Subcutaneous adipose tissue (tissue), 4 donors: ENCODE data around the gene DIPK1A. TPM values are rescaled to one million over a fixed set of nuclear protein-coding genes. Genes with fewer than 3 reads are reported as not detected.

Experiments
- total RNA-seq, 4 donors: library from RNA; depleted of rRNA; stranded (reverse); fragments of >200 nt; gene quantifications; one replicate each; pipeline ENCODE4 v1.1.0, GENCODE V29; 2016
- TF ChIP-seq, protein P1 (sequence below): fragments of 450-650 bp; IDR thresholded peaks from one replicate; pipeline ENCODE4 v1.5.1; 2016; ENCODE audit warnings: low read depth, mild to moderate bottlenecking, control low read depth, antibody characterized with exemption, moderate library complexity

Gene DIPK1A
- total RNA-seq: 10 to 100 TPM; 11.9 to 24.6 (median 18.3) TPM

- TF ChIP-seq, protein P1, sequence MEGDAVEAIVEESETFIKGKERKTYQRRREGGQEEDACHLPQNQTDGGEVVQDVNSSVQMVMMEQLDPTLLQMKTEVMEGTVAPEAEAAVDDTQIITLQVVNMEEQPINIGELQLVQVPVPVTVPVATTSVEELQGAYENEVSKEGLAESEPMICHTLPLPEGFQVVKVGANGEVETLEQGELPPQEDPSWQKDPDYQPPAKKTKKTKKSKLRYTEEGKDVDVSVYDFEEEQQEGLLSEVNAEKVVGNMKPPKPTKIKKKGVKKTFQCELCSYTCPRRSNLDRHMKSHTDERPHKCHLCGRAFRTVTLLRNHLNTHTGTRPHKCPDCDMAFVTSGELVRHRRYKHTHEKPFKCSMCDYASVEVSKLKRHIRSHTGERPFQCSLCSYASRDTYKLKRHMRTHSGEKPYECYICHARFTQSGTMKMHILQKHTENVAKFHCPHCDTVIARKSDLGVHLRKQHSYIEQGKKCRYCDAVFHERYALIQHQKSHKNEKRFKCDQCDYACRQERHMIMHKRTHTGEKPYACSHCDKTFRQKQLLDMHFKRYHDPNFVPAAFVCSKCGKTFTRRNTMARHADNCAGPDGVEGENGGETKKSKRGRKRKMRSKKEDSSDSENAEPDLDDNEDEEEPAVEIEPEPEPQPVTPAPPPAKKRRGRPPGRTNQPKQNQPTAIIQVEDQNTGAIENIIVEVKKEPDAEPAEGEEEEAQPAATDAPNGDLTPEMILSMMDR: no peak
Measured at GRCh38 chr1:92961131-92961895, at the start of gene DIPK1A. Gene DIPK1A, minus strand, starts transcription at chr1:92961462. Its CDS starts 33 bp downstream, at chr1:92961429.

DNA sequence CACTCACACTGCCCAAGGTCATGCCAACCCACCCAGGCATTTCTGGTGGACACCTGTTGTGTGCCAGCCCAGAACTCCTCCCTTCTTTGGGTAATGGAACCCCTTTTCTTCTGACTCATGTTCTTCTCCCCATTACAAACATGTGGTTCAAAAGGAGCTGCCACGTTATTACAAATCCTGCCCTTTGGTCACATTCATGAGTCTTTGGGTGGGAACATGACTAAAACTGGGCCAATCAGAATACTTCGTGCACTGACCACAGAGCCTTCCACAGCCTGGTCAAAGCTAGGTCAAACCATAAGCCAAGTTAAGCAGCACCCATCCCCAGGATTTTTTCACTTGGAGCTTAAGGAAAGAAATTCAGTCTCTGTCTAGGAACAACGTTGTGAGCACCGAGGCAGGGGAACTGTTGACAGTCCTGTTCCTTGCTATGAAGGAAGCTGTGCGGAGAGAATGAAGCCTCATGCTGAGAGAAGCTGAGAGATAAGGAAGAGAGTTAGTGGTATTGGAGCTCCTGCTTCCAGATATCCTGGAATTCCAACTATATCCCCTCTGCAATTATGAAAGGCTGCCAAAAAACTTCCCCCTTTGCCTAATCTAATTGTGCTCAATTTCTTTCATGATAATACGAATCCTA is 46.8 kb upstream of the DIPK1A start:
- TF ChIP-seq, protein P1: no peak

- TF ChIP-seq, protein P1: no peak
Measured at GRCh38 chr1:93005252-93005598, 44.0 kb upstream of the DIPK1A start.

GRCh38 chr1:93004566-93005251 is 43.4 kb upstream of the DIPK1A start:
- TF ChIP-seq, protein P1: no peak

GRCh38 chr1:93003981-93004380 is 42.7 kb upstream of the DIPK1A start:
- TF ChIP-seq, protein P1: no peak

DNA sequence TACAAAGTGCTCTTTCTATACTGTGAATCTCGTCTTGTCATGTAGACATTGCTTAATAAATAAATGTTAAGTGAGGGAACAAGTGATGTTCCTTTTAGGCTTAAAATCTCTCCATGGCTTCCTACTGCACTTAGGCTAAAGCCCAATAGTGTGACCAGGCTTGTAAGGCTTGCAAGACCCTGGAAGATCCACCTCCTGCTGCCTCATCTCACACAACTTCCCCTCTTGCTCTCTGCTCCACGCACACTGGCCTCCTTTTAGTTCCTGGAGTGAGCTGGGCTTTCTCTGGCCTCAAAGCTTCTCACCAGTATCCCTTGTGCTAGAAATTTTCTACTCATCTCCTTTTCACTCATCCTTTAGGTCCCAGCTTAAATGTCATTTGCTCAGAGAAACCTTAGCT is 41.5 kb upstream of the DIPK1A start:
- TF ChIP-seq, protein P1: no peak

DNA sequence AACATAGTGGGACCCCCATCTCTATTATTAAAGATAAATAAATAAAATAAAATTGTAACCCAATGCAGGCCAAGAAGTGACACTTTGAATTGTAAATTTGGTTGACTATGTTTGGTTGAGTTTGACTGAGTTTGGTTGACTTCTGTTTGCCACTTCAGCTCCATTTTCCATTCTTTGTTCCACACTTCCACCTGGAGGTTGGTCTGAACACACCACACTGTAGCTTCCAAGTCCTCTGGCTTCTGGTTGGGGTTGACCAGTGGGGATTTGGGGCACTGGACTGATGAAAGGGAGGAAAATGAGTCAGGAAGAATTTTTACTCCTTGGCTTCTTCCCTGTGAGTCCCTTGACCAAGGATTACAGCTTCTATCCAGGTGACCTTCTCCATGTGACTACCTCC is 40.6 kb upstream of the DIPK1A start:
- TF ChIP-seq, protein P1: no peak
